ENCODE results near the gene MAPKAPK2.

- TF ChIP-seq CTCF (IDR thresholded peaks at IDR 0.05; ENCODE audit: low read length) (no peak), EZH2 (optimal IDR thresholded peaks at IDR 0.05; ENCODE audit: low read depth, low read length) (no peak), EZH2phosphoT487 (IDR thresholded peaks at IDR 0.05; ENCODE audit: low read length) (no peak)
These were observed 32.4 kb downstream of the MAPKAPK2 start for GRCh38 chr1:206716870-206717673.

All from MM.1S (cell line).